HS-5 (cell line): ENCODE data around the gene MFF.
A peak's percentile ranks its signal among the peaks of the same experiment; 100 is the strongest.

Experiments
- DNase-seq: peaks from one replicate; pipeline ENCODE4 v3.0.0-alpha.2; 2012; ENCODE audit warnings: low read depth

The MFF gene

DNA sequence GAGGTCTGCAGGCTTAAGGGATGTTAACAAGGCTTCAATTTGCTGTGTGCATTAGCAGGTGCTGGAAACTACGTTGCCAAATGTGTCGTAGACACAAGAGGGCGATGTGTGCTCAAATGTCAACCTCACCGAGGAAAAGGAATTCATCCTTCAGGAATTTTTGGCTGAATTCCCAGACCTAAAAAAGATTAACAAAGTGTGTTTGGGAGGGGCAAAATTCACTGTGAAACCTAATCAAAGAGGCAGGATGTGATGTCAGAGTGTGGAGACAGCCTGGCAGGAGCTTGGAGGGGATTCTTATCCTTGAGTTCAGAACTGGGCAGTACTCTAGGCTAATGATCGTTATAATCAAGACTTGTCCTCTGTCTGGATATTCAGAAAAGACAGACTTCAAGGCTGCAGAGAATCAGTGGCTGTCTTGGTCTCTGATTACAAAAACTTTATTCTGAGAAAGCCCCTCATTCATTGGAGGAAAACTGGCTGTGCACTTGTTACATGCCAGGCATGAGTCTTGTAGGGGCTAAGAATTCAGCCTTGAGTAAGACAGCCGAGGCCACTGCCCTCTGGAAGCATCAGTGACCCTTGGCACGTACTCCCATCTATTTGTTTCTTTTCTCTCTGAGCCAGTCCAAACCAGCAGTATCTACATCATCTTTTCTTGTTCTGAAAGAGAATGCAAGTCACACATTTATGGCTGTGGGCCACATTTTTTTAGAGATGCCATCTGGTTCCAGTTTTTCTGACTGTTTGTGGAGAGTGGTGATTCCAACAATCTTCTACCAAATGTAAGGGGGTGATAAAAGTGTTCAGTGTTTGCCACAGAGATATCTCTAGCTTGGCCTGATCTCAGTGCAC is 81.4 kb downstream of the MFF start:
- DNase-seq = peak; percentile 99
